ENCODE results near the gene CHMP3.

DNA sequence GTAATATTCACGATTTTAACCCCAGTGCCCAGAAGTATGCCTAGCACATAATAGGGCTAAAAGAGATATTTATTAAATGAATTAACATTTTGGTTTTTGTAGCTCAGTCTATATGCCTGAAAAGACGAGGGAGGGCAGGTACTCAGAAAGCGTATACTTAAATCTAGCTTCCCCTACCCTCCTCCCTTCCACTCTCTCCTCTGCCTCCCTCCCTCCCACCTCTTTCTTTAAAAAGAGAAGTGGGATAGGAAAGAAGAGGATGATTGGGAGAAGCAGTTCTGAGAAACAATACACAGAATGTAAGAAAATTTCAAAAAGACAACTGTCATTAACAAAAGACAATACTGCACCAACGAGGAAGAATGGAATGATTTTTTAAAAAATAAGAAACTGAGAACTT, 39.8 kb downstream of the CHMP3 start:
- TF ChIP-seq, protein P1, sequence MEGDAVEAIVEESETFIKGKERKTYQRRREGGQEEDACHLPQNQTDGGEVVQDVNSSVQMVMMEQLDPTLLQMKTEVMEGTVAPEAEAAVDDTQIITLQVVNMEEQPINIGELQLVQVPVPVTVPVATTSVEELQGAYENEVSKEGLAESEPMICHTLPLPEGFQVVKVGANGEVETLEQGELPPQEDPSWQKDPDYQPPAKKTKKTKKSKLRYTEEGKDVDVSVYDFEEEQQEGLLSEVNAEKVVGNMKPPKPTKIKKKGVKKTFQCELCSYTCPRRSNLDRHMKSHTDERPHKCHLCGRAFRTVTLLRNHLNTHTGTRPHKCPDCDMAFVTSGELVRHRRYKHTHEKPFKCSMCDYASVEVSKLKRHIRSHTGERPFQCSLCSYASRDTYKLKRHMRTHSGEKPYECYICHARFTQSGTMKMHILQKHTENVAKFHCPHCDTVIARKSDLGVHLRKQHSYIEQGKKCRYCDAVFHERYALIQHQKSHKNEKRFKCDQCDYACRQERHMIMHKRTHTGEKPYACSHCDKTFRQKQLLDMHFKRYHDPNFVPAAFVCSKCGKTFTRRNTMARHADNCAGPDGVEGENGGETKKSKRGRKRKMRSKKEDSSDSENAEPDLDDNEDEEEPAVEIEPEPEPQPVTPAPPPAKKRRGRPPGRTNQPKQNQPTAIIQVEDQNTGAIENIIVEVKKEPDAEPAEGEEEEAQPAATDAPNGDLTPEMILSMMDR (IDR thresholded peaks at IDR 0.05), result no peak
- no peak for TF ChIP-seq POLR2A (IDR thresholded peaks at IDR 0.05)

Data from Peyer's patch (tissue), 4 donors.